IMR-90 (cell line): ENCODE measurements around the gene NMRK1. TPM values are rescaled to one million over a fixed set of nuclear protein-coding genes. Genes with fewer than 3 reads are reported as not detected.

Experiments used
- ATAC-seq: fragments of 200-7000 bp; cut with Tn5 transposase; 2 replicates; pipeline ENCODE4 v1.9.1; 2020; ENCODE audit warnings: low read depth, mild to moderate bottlenecking, moderate library complexity
- BruUV-seq: library from RNA; stranded (reverse); fragments of 400-500 nt; replicated peaks from 2 replicates; lab custom pipeline; 2021; lab: Mats Ljungman, UMichigan
- CTCF ChIA-PET: fragments of 300-600 bp; formaldehyde crosslinking; extraction: SDS; loops from one replicate; lab custom pipeline; 2021; ENCODE audit warnings: antibody characterized with exemption; lab: Yijun Ruan, JAX
- POLR2A ChIA-PET: fragments of 300-600 bp; sonication (Branson Sonifier 250); formaldehyde crosslinking; loops from one replicate; lab custom pipeline; 2022; ENCODE audit warnings: antibody characterized with exemption; ENCODE audit not compliant: unreplicated experiment; lab: Charles Lee
- DNase-seq: peaks from one replicate; pipeline ENCODE4 v3.0.0; 2013
- H2AFZ ChIP-seq: replicated peaks from 2 replicates; pipeline ENCODE3; 2013; ENCODE audit warnings: low read length, mild to moderate bottlenecking; ENCODE audit not compliant: poor library complexity
- H2AK5ac ChIP-seq: 2 replicates; pipeline ENCODE4 v1.6.1; 2013; ENCODE audit warnings: low read depth, low read length, inconsistent platforms
- H2AK9ac ChIP-seq: replicated peaks from 2 replicates; pipeline ENCODE3; 2013; ENCODE audit warnings: mild to moderate bottlenecking, low read depth, low read length, moderate library complexity; ENCODE audit not compliant: poor library complexity
- H2BK120ac ChIP-seq: 2 replicates; pipeline ENCODE4 v1.6.1; 2013; ENCODE audit warnings: low read depth, low read length, inconsistent platforms
- H2BK15ac ChIP-seq: 3 replicates; pipeline ENCODE4 v1.6.1; 2013; ENCODE audit warnings: low read depth, low read length, inconsistent platforms
- H2BK20ac ChIP-seq: 2 replicates; pipeline ENCODE4 v1.6.1; 2013; ENCODE audit warnings: low read depth, mild to moderate bottlenecking, inconsistent platforms, low read length, moderate library complexity
- H2BK5ac ChIP-seq: 2 replicates; pipeline ENCODE4 v1.6.1; 2013; ENCODE audit warnings: mild to moderate bottlenecking, low read depth, low read length, inconsistent platforms; ENCODE audit not compliant: poor library complexity, severe bottlenecking
- H3K14ac ChIP-seq: replicated peaks from 2 replicates; pipeline ENCODE4 v1.6.1; 2013; ENCODE audit warnings: low read depth, low read length, inconsistent platforms
- H3K18ac ChIP-seq: 2 replicates; pipeline ENCODE4 v1.6.1; 2013; ENCODE audit warnings: low read depth, low read length, control low read depth
- H3K23ac ChIP-seq: 2 replicates; pipeline ENCODE4 v1.6.1; 2013; ENCODE audit warnings: low read depth, low read length, inconsistent platforms
- H3K27ac ChIP-seq: 2 replicates; pipeline ENCODE4 v1.5.1; 2013; ENCODE audit warnings: mild to moderate bottlenecking, control low read depth, low read length; ENCODE audit not compliant: insufficient read depth
- H3K27me3 ChIP-seq: 2 replicates; pipeline ENCODE4 v1.6.1; 2013; ENCODE audit warnings: low read length; ENCODE audit not compliant: control insufficient read depth, insufficient read depth
- H3K36me3 ChIP-seq: 2 replicates; pipeline ENCODE4 v1.6.1; 2013; ENCODE audit warnings: low read length, mixed read lengths; ENCODE audit not compliant: control insufficient read depth, insufficient read depth
- H3K4ac ChIP-seq: 2 replicates; pipeline ENCODE4 v1.6.1; 2013; ENCODE audit warnings: low read depth, low read length, inconsistent platforms
- H3K4me1 ChIP-seq: 2 replicates; pipeline ENCODE4 v1.6.1; 2013; ENCODE audit warnings: low read length, mixed read lengths; ENCODE audit not compliant: control insufficient read depth, insufficient read depth
- H3K4me2 ChIP-seq: 2 replicates; pipeline ENCODE4 v1.6.1; 2013; ENCODE audit warnings: low read depth, mild to moderate bottlenecking, control low read depth, low read length, moderate library complexity
- H3K4me3 ChIP-seq: 2 replicates; pipeline ENCODE4 v1.5.1; 2013; ENCODE audit warnings: low read depth, mild to moderate bottlenecking, control low read depth, low read length, moderate library complexity; ENCODE audit not compliant: insufficient read depth
- H3K56ac ChIP-seq: 2 replicates; pipeline ENCODE4 v1.6.1; 2013; ENCODE audit warnings: low read length, inconsistent platforms; ENCODE audit not compliant: insufficient read depth; ENCODE audit errors: extremely low read depth
- H3K79me1 ChIP-seq, 2 experiments: 2 replicates each; pipeline ENCODE4 v1.6.1; 2013; ENCODE audit warnings: low read length in 2 of 2, inconsistent platforms in 1 of 2, low read depth in 1 of 2
- H3K9ac ChIP-seq: 2 replicates; pipeline ENCODE4 v1.6.1; 2013; ENCODE audit warnings: low read depth, low read length, control low read depth
- H3K9me1 ChIP-seq: 2 replicates; pipeline ENCODE4 v1.6.1; 2013; ENCODE audit warnings: low read length, inconsistent platforms; ENCODE audit not compliant: insufficient read depth
- H3K9me3 ChIP-seq: 2 replicates; pipeline ENCODE4 v1.6.1; 2013; ENCODE audit warnings: low read length; ENCODE audit not compliant: control insufficient read depth, insufficient read depth
- H4K20me1 ChIP-seq: 2 replicates; pipeline ENCODE4 v1.6.1; 2013; ENCODE audit warnings: low read length, inconsistent platforms; ENCODE audit not compliant: insufficient read depth
- H4K5ac ChIP-seq: 2 replicates; pipeline ENCODE4 v1.6.1; 2013; ENCODE audit warnings: mild to moderate bottlenecking, low read depth, low read length, control low read depth
- H4K8ac ChIP-seq, 2 experiments: 2 replicates each; pipeline ENCODE4 v1.6.1; 2013; ENCODE audit warnings: low read depth in 2 of 2, low read length in 2 of 2, control low read depth in 1 of 2, inconsistent platforms in 1 of 2
- H4K91ac ChIP-seq: 2 replicates; pipeline ENCODE4 v1.6.1; 2013; ENCODE audit warnings: low read depth, low read length, inconsistent platforms; ENCODE audit not compliant: insufficient read depth
- CEBPB ChIP-seq: IDR thresholded peaks from 2 replicates; pipeline ENCODE4 v1.6.1; 2012; ENCODE audit warnings: low read depth, low read length, improper control_type of control experiment
- FOS ChIP-seq: fragments of 150-350 bp; IDR thresholded peaks from 2 replicates; pipeline ENCODE4 v1.6.1; 2016; ENCODE audit warnings: low read depth, low read length
- MXI1 ChIP-seq: IDR thresholded peaks from 2 replicates; pipeline ENCODE4 v1.6.1; 2012; ENCODE audit warnings: low read depth, mild to moderate bottlenecking, low read length, moderate library complexity, borderline replicate concordance
- NFE2L2 ChIP-seq: fragments of 150-350 bp; IDR thresholded peaks from 2 replicates; pipeline ENCODE4 v1.6.1; 2016; ENCODE audit warnings: low read depth, mild to moderate bottlenecking, low read length
- RAD21 ChIP-seq: IDR thresholded peaks from 2 replicates; pipeline ENCODE4 v1.6.1; 2012; ENCODE audit warnings: low read length, improper control_type of control experiment
- SMC3 ChIP-seq: fragments of 150-350 bp; IDR thresholded peaks from 2 replicates; pipeline ENCODE4 v1.6.1; 2016; ENCODE audit warnings: low read depth, mild to moderate bottlenecking, antibody characterized with exemption, low read length, moderate library complexity
- WGBS, 2 experiments: methylation state at CpG; one replicate each; pipeline versions ENCODE4 v1.1.5 to v1.1.7; 2013; ENCODE audit warnings: missing lambda C conversion rate in 2 of 2; ENCODE audit not compliant: insufficient read length in 1 of 2; ENCODE audit errors: extremely low coverage in 2 of 2; 5-methylcytosine and 5-hydroxymethylcytosine counted together
- dilution Hi-C: fragments of 300-500 bp; cut with HindIII; formaldehyde crosslinking; loops from one replicate; pipeline ENCODE4 v1.14.3; 2018; ENCODE audit warnings: low sequenced_read_pairs; ENCODE audit not compliant: unreplicated experiment
- in situ Hi-C: fragments of 300-500 bp; cut with MboI; formaldehyde crosslinking; loops from 3 replicates; pipeline ENCODE4 v1.14.3; 2019; ENCODE audit warnings: low sequenced_read_pairs, inconsistent platforms, mixed read lengths
- intact Hi-C: fragments of 100-400 bp; cut with micrococcal nuclease; formaldehyde crosslinking; loops from 2 replicates; pipeline ENCODE4 v1.10.0; 2022
- polyA plus RNA-seq, 3 experiments: library from polyadenylated mRNA; depleted of rRNA; stranded (reverse); fragments of >200 nt; gene quantifications; 2 replicates each; pipeline ENCODE4 v1.2.3, GENCODE V29; 2012; ENCODE audit warnings: low replicate concordance in 1 of 3
- total RNA-seq: library from RNA; depleted of rRNA; stranded (reverse); fragments of >200 nt; gene quantifications from 2 replicates; pipeline ENCODE4 v1.2.3, GENCODE V29; 2012
- TF ChIP-seq, protein P1 (sequence below): fragments of 150-350 bp; IDR thresholded peaks from 2 replicates; pipeline ENCODE4 v1.6.1; 2016; ENCODE audit warnings: low read depth, mild to moderate bottlenecking, low read length, moderate library complexity, borderline replicate concordance
- TF ChIP-seq, protein P2 (sequence below): conservative IDR thresholded peaks from 2 replicates; pipeline ENCODE4 v1.5.1; 2012; ENCODE audit warnings: mild to moderate bottlenecking, low read depth, low read length, improper control_type of control experiment

Gene NMRK1
- total and polyA plus RNA-seq, 2 of the 4 experiments (the other 2 are of a cell fraction) = 5.7 to 5.9 TPM

DNA sequence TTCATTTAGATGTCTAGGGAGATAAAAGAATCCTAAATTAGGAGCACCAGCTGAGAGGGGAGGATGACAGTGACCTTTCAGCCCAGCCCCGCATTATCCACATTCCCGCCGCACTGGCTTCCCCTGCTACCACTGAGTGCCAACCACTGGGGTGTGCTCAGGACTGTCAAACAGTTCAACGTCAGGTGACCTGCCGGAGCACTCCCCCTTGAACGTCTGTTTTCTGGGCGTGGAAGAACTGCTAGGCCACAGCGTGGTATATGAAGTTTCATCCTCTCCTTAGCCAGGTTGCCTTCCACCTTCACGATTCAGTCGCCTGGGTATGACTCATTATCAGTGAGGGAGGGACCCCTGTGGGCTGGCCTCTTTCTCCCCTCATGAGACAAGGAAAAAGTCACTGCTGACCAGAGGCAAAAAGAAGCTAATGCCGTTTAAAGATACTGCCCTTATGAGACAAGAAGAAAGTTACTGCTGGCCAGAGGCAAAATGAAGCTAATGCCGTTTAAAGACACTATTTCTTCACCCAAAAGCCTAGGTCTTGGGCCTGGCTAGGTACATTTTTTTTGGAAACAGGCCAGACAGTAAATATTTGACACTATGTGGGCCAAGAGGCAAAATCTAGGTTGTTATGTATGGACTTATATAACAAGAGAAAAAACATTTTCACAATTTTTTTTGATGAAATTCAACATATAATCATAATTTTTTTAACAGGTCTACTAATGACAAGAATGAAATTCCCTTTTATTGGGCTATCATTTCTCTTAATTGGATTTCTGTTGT lies 4.6 kb downstream of the NMRK1 start:
- Histone ChIP-seq H4K5ac (no peak overlapping the region), H3K56ac (no peak overlapping the region), H3K4me1 (no peaks in the 10 kb centered on the region), H3K79me1 (peaks cover 5 to 7% of the 10 kb centered on the region in 2 experiments; a peak in 1 of 4 replicates), H3K36me3 (no peaks in the 10 kb centered on the region), H3K4ac (no peak overlapping the region), H3K9ac (no peak overlapping the region), H2BK120ac (no peak overlapping the region), H3K4me2 (no peak overlapping the region), H3K14ac (no peak overlapping the region), H4K20me1 (no peaks in the 10 kb centered on the region), H3K4me3 (no peak overlapping the region), H2AFZ (no peak overlapping the region), H2BK5ac (no peak overlapping the region), H3K27ac (no peak overlapping the region), H3K27me3 (no peaks in the 10 kb centered on the region), H2AK5ac (no peak overlapping the region), H3K9me3 (no peaks in the 10 kb centered on the region), H2AK9ac (no peak overlapping the region), H4K8ac (no peak overlapping the region), H2BK15ac (no peak overlapping the region), H3K9me1 (no peaks in the 10 kb centered on the region), H2BK20ac (no peak overlapping the region), H3K18ac (no peak overlapping the region), H3K23ac (no peak overlapping the region), H4K91ac (no peak overlapping the region)
- no TSS peak for BruUV-seq
- no CpG with 5 or more reads among the region's 12 CpGs for WGBS, 2 experiments
- no peak for DNase-seq
- CTCF ChIA-PET = interaction anchor here (0.6 to 1.2 kb wide), 3 partner anchors 71 to 1550 kb away, joined by 3 to 9 read pairs (median 4); no protein-coding TSS in a partner anchor
- no peak for ATAC-seq
- POLR2A ChIA-PET = no interaction called here
- no peak for TF ChIP-seq MXI1
- TF ChIP-seq SMC3 = no peak
- TF ChIP-seq, protein P1, sequence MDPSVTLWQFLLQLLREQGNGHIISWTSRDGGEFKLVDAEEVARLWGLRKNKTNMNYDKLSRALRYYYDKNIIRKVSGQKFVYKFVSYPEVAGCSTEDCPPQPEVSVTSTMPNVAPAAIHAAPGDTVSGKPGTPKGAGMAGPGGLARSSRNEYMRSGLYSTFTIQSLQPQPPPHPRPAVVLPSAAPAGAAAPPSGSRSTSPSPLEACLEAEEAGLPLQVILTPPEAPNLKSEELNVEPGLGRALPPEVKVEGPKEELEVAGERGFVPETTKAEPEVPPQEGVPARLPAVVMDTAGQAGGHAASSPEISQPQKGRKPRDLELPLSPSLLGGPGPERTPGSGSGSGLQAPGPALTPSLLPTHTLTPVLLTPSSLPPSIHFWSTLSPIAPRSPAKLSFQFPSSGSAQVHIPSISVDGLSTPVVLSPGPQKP = no peak
- TF ChIP-seq FOS = no peak
- no peak for TF ChIP-seq NFE2L2
- TF ChIP-seq, protein P2, sequence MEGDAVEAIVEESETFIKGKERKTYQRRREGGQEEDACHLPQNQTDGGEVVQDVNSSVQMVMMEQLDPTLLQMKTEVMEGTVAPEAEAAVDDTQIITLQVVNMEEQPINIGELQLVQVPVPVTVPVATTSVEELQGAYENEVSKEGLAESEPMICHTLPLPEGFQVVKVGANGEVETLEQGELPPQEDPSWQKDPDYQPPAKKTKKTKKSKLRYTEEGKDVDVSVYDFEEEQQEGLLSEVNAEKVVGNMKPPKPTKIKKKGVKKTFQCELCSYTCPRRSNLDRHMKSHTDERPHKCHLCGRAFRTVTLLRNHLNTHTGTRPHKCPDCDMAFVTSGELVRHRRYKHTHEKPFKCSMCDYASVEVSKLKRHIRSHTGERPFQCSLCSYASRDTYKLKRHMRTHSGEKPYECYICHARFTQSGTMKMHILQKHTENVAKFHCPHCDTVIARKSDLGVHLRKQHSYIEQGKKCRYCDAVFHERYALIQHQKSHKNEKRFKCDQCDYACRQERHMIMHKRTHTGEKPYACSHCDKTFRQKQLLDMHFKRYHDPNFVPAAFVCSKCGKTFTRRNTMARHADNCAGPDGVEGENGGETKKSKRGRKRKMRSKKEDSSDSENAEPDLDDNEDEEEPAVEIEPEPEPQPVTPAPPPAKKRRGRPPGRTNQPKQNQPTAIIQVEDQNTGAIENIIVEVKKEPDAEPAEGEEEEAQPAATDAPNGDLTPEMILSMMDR = no peak
- no peak for TF ChIP-seq CEBPB
- TF ChIP-seq RAD21 = no peak
- intact Hi-C loops (no loop called here), dilution Hi-C loops (no loop called here), in situ Hi-C loops (no loop called here)
